HG03439 (cell line): ENCODE data around the gene ACSF2.

Experiments
- ATAC-seq: cut with Tn5 transposase; IDR thresholded peaks from one replicate; pipeline ENCODE4 v1.9.1; 2021; ENCODE audit warnings: mild to moderate bottlenecking, moderate library complexity; ENCODE audit not compliant: unreplicated experiment

The ACSF2 gene

DNA sequence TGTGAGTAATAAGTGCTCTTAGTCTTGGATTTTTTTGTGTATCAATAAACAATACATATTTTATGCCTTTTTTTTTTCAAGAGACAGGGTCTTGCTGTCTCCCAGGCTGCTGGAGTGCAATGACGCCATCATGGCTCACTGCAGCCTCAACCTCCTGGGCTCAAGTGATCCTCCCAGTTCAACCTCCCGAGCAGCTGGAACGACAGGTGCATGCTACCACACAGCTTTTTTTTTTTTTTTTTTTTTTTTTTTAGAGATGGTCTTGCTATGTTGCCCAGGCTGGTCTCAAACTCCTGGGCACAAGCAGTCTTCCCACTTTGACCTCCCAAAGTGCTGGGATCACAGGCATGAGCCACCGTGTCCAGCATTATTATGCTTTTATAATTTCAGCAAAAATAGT lies 13.0 kb downstream of the ACSF2 start:
- no peak for ATAC-seq

- ATAC-seq, result no peak
Observed at GRCh38 chr17:50440172-50440837, 14.3 kb downstream of the ACSF2 start.

GRCh38 chr17:50440838-50441829 lies 15.1 kb downstream of the ACSF2 start:
- ATAC-seq, result no peak

GRCh38 chr17:50443505-50443974 lies 17.5 kb downstream of the ACSF2 start:
- no peak for ATAC-seq

- no peak for ATAC-seq
Observed at GRCh38 chr17:50444841-50445715, 19.1 kb downstream of the ACSF2 start.

DNA sequence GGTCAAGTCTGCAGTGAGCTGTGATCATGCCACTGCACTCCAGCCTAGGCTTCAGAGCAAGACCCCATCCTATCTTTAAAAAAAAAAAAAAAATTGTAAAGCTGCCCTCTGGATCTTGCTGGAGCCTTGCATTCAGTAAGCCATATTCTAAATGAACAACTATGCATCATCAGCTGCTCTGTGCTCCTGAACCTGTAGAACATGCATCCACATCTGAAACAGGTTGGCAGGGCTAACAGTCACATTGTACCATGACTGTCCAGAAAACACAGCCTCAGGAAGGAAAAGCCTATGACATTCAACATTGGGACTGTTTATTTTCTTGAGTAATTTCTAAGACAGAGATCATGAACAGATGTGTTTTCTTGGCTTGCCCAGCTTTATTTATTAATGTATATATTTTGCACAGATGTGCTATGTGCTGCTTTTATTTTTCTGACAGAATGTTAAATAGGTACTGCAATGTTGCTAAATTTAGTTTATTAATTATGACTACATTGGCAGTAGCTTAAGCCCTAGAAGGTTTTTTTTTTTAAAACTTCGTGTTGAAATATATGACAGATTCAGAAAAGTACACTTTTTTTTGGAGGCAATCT lies 19.8 kb downstream of the ACSF2 start:
- ATAC-seq, result no peak

- ATAC-seq, result no peak
Observed at GRCh38 chr17:50447870-50448595, 22.0 kb downstream of the ACSF2 start.

DNA sequence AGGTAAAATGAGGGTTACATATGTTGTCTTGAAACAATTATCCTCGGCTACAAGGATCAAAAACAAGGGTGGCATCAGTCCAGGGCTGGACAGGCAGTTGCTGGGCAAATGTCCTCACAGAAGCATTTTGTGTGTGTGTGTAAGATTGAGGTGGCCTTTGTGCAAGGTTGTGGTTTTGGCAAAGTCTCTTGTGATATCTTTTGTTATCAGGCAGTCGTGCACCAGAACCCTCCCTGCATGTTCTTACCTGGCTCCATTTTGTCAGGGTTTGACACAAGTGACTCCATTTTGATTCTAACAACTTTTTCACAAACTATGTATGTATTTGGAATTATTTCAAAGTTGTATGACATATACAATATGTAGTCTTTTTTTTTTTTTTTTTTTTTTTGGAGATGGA lies 22.6 kb downstream of the ACSF2 start:
- ATAC-seq, result no peak

DNA sequence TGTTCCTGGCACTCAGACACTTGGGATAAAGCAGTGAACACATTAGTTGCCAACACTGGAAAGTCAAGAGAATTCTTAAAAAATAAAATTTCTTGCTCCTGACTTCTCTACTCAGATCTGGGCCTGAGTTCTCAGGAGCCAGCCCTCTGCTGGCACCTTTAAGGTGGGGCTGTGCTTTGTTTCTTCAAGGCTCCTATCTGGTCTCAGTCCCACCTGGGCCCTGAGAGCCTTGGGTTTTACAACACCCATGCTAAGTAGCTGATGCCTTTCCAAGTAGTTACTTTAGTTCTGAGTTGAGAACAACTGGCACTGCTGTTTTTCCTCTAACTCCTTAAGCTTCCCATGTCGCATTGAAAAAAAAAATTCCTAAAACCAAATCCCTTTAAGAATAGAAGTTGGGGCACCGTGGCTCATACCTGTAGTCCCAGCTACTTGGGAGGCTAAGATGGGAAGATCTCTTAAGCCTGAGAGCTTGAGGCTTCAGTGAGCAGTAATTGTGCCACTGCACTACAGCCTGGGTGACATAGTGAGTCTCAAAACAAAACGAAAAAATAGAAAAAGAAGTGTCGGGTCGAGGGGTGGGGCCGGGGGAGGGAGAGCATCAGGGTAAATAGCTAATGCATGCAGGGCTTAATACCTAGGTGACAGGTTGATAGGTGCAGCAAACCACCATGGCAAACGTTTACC lies 26.1 kb downstream of the ACSF2 start:
- no peak for ATAC-seq

GRCh38 chr17:50452630-50453300 lies 26.7 kb downstream of the ACSF2 start:
- ATAC-seq, result no peak

- no peak for ATAC-seq
Observed at GRCh38 chr17:50453901-50454300, 27.9 kb downstream of the ACSF2 start.

DNA sequence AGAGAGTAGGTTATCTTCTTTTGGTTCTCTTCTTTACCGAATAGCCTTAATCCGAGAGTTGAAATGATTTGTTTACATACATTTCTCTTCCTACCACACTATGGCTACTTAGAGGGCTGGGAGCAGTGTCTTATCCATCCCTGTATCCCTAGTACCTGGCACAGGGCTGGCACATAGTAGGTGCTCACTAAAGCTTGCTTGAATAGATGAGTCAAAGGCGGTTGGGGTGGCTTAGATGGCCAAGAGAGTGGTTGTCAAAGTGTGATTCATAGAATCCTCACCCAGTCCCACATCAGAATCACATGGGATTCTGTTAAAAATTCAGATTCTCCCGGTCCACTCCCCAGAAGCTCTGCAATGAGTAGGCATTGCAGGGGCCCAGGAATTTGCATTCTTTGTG lies 31.6 kb downstream of the ACSF2 start:
- no peak for ATAC-seq

DNA sequence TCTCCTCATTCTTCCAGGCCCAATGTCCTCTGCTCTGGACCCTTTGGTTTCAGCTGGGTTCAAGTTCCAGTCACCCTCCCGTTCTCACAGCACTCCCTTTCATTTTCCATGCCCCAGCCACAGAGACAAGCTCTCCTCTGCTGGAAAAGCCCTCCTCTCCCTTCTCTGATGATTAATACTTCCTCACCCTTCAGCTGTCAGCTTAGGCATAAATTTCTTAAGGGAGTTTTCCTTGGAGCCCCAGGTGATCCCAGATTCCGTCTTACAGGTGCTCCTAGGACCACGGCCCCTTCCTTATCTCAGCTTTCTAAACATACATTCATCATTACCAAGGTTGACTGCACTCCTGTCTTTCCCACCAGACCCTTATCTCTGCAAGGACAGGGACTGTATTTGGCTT lies 32.3 kb downstream of the ACSF2 start:
- no peak for ATAC-seq

DNA sequence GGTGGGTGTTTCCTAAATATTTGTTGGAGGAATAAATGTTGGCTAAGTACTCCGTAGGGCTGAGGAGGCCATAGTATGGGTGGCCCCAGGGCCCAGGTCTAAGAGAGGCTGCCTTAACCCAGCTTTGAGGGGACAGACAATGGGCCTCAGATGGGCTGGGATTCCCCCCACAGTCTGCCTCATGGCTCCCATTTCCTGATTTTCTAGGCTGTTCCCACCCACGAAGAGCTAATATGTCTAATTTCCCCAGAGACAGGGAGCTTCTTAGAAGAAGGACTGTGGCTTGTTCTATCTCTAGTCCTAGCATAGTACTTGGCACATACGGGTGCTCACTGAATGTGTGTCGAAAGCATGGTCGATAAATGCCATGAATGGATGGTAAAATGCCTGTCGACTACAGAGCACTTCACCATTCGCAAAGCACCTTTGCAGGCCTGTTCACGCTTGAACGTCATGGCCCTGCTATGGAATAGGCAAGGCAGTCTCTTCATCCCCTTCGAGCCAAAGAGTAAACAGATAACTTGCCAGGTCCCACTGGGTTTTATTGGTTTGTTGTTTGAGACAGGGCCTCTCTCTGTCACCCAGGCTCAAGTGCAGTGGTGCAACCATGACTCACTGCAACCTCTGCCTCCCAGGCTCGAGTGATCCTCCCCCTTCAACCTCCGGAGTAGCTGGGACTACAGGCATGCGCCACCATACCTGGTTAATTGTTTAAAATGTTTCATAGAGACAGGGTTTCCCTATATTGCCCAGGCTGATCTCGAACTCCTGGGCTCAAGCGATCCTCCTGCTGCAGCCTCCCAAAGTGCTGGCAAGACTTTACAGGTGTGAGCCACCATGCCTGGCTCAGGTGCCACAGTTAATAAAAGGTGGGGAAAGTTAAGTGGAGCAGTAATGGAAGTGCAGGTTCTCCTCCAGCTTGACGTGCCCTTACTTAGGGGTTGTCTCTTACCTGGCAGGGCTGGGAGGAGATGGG lies 33.0 kb downstream of the ACSF2 start:
- ATAC-seq, result no peak

DNA sequence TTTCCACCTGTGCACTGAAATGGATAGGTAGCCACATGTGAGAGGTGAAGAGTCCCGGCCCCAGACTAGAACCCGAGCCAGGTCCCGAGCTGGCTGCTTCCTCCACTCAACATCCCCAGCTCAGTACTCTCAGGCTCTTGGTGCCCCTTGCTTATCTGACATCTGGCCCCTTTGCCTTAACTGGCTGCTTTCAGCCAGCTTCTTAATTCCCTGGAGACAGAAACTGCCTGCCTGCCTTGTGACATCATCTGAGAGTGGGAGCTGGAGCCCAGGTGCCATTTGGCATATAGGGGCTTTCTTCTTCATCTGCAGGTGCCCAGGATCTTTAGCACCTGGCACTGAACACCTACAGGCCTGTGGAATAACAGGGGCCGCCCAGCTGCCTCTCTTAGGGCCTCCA lies 33.7 kb downstream of the ACSF2 start:
- no peak for ATAC-seq

- ATAC-seq, result no peak
Observed at GRCh38 chr17:50460831-50461526, 35.0 kb downstream of the ACSF2 start.

- no peak for ATAC-seq
Observed at GRCh38 chr17:50461550-50462132, 35.6 kb downstream of the ACSF2 start.
